Caco-2 (cell line): ENCODE measurements around the gene SNAP29. TPM values are rescaled to one million over a fixed set of nuclear protein-coding genes. Genes with fewer than 3 reads are reported as not detected.

Experiments used
- BruUV-seq: library from RNA; stranded (reverse); fragments of 400-500 nt; replicated peaks from 2 replicates; lab custom pipeline; 2021; lab: Mats Ljungman, UMichigan
- CTCF ChIA-PET: fragments of 300-600 bp; sonication (Branson Sonifier 250); formaldehyde crosslinking; loops from one replicate; lab custom pipeline; 2022; ENCODE audit warnings: antibody characterized with exemption; lab: Charles Lee
- POLR2A ChIA-PET: fragments of 300-600 bp; sonication (Branson Sonifier 250); formaldehyde crosslinking; loops from one replicate; lab custom pipeline; 2022; ENCODE audit warnings: antibody characterized with exemption; lab: Charles Lee
- DNase-seq, 2 experiments: peaks; one replicate each; pipeline versions ENCODE4 v3.0.0 to v3.0.0-alpha.2; 2020 to 2022
- H3K27me3 ChIP-seq: replicated peaks from 2 replicates; pipeline ENCODE4 v1.6.0; 2011; ENCODE audit warnings: low read length; ENCODE audit not compliant: control insufficient read depth, insufficient read depth
- H3K36me3 ChIP-seq: 2 replicates; pipeline ENCODE4 v1.5.1; 2011; ENCODE audit warnings: low read length; ENCODE audit not compliant: control insufficient read depth, insufficient read depth
- H3K4me1 ChIP-seq: fragments of 250-450 bp; sonication (Bioruptor Pico); 2 replicates; pipeline ENCODE4 v1.5.1; 2020; ENCODE audit warnings: mild to moderate bottlenecking
- H3K4me3 ChIP-seq: 2 replicates; pipeline ENCODE4 v1.5.1; 2011; ENCODE audit warnings: low read depth, mild to moderate bottlenecking, control low read depth, low read length
- H3K9me3 ChIP-seq: fragments of 250-450 bp; sonication (Bioruptor Pico); 2 replicates; pipeline ENCODE4 v1.5.1; 2020; ENCODE audit warnings: mild to moderate bottlenecking, moderate library complexity
- H3K27ac Mint-ChIP-seq: one replicate; pipeline ENCODE4 v1.8.0; 2022; ENCODE audit warnings: mixed read lengths; ENCODE audit not compliant: unreplicated experiment
- H3K27me3 Mint-ChIP-seq: one replicate; pipeline ENCODE4 v1.8.0; 2022; ENCODE audit warnings: mixed read lengths; ENCODE audit not compliant: insufficient read depth, unreplicated experiment
- H3K36me3 Mint-ChIP-seq: one replicate; pipeline ENCODE4 v1.8.0; 2022; ENCODE audit warnings: mild to moderate bottlenecking, mixed read lengths; ENCODE audit not compliant: insufficient read depth, unreplicated experiment
- H3K4me1 Mint-ChIP-seq: one replicate; pipeline ENCODE4 v1.8.0; 2022; ENCODE audit warnings: low read depth, mixed read lengths; ENCODE audit not compliant: unreplicated experiment
- H3K4me3 Mint-ChIP-seq: one replicate; pipeline ENCODE4 v1.8.0; 2022; ENCODE audit warnings: mild to moderate bottlenecking, moderate library complexity, mixed read lengths; ENCODE audit not compliant: unreplicated experiment
- H3K9me3 Mint-ChIP-seq: one replicate; pipeline ENCODE4 v1.8.0; 2022; ENCODE audit warnings: mixed read lengths; ENCODE audit not compliant: unreplicated experiment
- intact Hi-C: fragments of 100-400 bp; cut with micrococcal nuclease; formaldehyde crosslinking; loops from one replicate; pipeline ENCODE4 v1.10.0; 2022; ENCODE audit not compliant: unreplicated experiment
- total RNA-seq: library from RNA; stranded (reverse); gene quantifications from 2 replicates; pipeline ENCODE4 v1.2.3, GENCODE V29; 2022
- TF ChIP-seq, protein P1 (sequence below), 2 experiments: fragments of 200-600 bp in 1 of 2; IDR thresholded peaks; 1 replicate in 1 of 2; 2 replicates in 1 of 2; pipeline versions ENCODE4 v1.5.1 to v1.8.0; 2011 to 2022; ENCODE audit warnings: antibody characterized with exemption in 1 of 2, control low read depth in 1 of 2, inconsistent platforms in 1 of 2, low read depth in 1 of 2, low read length in 1 of 2, mild to moderate bottlenecking in 1 of 2, moderate library complexity in 1 of 2; ENCODE audit not compliant: insufficient read depth in 1 of 2, severe bottlenecking in 1 of 2, unreplicated experiment in 1 of 2

The SNAP29 gene
- total RNA-seq, 1 experiment from 2014 or later, result 26.2 TPM

DNA sequence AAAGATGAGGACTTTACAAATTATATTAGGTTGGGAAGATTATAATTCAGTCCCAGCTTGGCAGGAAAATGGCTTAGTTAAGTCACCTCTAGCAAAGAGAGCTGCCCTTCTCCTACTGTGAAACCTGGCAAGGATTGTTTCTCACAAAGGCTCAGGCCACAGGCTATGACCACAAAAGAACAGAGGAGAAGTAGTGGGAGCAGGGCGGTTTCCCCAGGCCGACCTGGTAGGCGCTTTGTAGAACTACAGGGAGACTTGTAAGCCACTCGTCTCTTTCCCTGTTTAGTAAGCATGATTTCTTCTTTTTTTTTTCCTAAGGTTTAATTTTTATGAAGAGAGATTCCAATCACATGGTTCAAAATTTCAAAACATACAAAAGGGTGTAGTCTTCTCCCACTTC is 4.6 kb downstream of the SNAP29 start:
- no TSS peak for BruUV-seq
- CTCF ChIA-PET, result no interaction called here
- Histone ChIP-seq H3K36me3 (no peaks in the 10 kb centered on the region; the same call in 1 of the 2 replicates), H3K4me3 (no peak overlapping the region), H3K9me3 (no peaks in the 10 kb centered on the region), H3K27me3 (no peaks in the 10 kb centered on the region), H3K4me1 (peaks cover 29% of the 10 kb centered on the region)
- Mint-ChIP-seq H3K36me3 (peaks cover 14% of the 10 kb centered on the region), H3K27ac (no peak overlapping the region), H3K4me1 (peaks cover 23% of the 10 kb centered on the region), H3K4me3 (no peak overlapping the region), H3K9me3 (no peaks in the 10 kb centered on the region), H3K27me3 (no peaks in the 10 kb centered on the region)
- DNase-seq, result no peak
- POLR2A ChIA-PET, result no interaction called here
- TF ChIP-seq, protein P1, sequence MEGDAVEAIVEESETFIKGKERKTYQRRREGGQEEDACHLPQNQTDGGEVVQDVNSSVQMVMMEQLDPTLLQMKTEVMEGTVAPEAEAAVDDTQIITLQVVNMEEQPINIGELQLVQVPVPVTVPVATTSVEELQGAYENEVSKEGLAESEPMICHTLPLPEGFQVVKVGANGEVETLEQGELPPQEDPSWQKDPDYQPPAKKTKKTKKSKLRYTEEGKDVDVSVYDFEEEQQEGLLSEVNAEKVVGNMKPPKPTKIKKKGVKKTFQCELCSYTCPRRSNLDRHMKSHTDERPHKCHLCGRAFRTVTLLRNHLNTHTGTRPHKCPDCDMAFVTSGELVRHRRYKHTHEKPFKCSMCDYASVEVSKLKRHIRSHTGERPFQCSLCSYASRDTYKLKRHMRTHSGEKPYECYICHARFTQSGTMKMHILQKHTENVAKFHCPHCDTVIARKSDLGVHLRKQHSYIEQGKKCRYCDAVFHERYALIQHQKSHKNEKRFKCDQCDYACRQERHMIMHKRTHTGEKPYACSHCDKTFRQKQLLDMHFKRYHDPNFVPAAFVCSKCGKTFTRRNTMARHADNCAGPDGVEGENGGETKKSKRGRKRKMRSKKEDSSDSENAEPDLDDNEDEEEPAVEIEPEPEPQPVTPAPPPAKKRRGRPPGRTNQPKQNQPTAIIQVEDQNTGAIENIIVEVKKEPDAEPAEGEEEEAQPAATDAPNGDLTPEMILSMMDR (IDR thresholded peaks at IDR 0.05; ENCODE audit: insufficient read depth in 1 of 2, low read depth in 1 of 2, low read length in 1 of 2, severe bottlenecking in 1 of 2, unreplicated experiment in 1 of 2), result no peak
- intact Hi-C loops, result no loop called here

DNA sequence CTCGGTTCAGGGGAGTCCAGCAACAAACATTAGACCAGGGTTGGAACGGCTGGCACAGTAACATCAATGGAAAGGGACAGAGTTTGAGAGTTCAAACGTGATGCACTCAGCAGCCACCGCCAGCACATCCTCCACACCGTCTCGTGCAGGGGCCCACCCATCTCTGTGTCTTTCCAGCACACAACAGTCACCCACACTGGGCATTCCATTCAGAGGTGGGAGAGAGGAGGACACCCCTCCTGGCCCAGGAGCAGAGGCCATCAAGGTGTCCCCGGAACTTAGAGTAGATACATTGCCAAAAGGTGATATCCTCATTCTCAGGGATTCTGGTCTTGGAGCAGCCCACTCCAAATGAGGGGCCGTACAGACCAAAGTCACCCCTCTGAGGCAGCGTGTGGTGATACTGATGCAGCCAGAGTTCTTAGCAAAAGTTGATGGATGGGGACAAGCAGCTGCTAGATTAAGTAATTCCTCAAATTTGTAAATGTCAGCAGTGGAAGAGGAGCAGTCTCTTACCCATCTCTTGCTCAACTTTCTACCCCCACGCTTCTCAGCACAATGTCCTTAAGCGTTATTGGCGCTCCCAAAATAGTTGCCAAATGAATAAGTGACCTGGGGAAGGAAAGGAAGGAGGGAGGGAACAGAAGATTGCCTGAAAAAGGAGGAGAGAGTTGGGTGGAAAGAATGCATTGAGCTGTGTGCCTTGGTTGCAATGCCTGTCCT is 5.5 kb downstream of the SNAP29 start:
- peaks cover 23% of the 10 kb centered on the region for H3K4me1 Mint-ChIP-seq
- H3K27ac Mint-ChIP-seq, result no peak overlapping the region
- H3K36me3 Mint-ChIP-seq, result peaks cover 14% of the 10 kb centered on the region
- no peaks in the 10 kb centered on the region for H3K27me3 Mint-ChIP-seq
- Histone ChIP-seq H3K27me3 (no peaks in the 10 kb centered on the region), H3K4me1 (peaks cover 29% of the 10 kb centered on the region), H3K4me3 (no peak overlapping the region), H3K9me3 (no peaks in the 10 kb centered on the region), H3K36me3 (no peaks in the 10 kb centered on the region; the same call in 1 of the 2 replicates)
- ChIA-PET POLR2A (no interaction called here), CTCF (interaction anchor here (3.9 kb wide), 1 partner anchor 21 kb away, joined by 22 read pairs; no protein-coding TSS in a partner anchor)
- H3K9me3 Mint-ChIP-seq, result no peaks in the 10 kb centered on the region
- DNase-seq, result no peak
- no peak overlapping the region for H3K4me3 Mint-ChIP-seq
- TF ChIP-seq, protein P1 (IDR thresholded peaks at IDR 0.05; ENCODE audit: insufficient read depth in 1 of 2, low read depth in 1 of 2, low read length in 1 of 2, severe bottlenecking in 1 of 2, unreplicated experiment in 1 of 2), result no peak
- no TSS peak for BruUV-seq
- intact Hi-C loops, result no loop called here

DNA sequence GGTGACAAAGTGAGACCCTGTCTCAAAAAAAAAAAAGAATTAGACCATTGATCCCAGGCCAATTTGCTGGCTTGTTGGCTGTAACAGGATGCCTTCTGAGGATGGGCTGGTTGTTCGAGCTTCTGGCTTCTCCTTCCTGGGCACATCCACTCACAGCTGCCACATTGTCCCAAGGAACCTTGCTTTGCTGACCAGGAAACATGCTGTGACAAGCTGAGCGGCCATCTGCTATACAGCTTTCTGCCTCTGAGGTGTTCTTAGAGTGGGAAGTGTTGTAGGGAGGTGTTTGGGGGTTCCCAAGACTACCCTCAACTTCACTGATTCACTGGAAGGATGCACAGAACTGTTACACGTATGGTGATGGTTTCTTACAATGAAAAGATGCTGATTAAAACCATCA is 6.5 kb downstream of the SNAP29 start:
- H3K27me3 Mint-ChIP-seq, result no peaks in the 10 kb centered on the region
- POLR2A ChIA-PET, result no interaction called here
- intact Hi-C loops, result no loop called here

More for the DNA sequence above, 6.5 kb downstream of the SNAP29 start:
- no TSS peak for BruUV-seq
- DNase-seq, result no peak
- no peak overlapping the region for H3K27ac Mint-ChIP-seq
- H3K4me3 Mint-ChIP-seq, result no peak overlapping the region
- CTCF ChIA-PET, result interaction anchor here (0.5 to 3.9 kb wide), 3 partner anchors 20 to 710 kb away, joined by 3 to 22 read pairs (median 4); no protein-coding TSS in a partner anchor
- TF ChIP-seq, protein P1 (IDR thresholded peaks at IDR 0.05; ENCODE audit: insufficient read depth in 1 of 2, low read depth in 1 of 2, low read length in 1 of 2, severe bottlenecking in 1 of 2, unreplicated experiment in 1 of 2), result no peak
- no peaks in the 10 kb centered on the region for H3K27me3 ChIP-seq
- H3K9me3 ChIP-seq, result no peaks in the 10 kb centered on the region
- H3K4me1 ChIP-seq, result peaks cover 29% of the 10 kb centered on the region
- no peak overlapping the region for H3K4me3 ChIP-seq
- no peaks in the 10 kb centered on the region; the same call in 1 of the 2 replicates for H3K36me3 ChIP-seq
- peaks cover 23% of the 10 kb centered on the region for H3K4me1 Mint-ChIP-seq
- H3K9me3 Mint-ChIP-seq, result no peaks in the 10 kb centered on the region
- H3K36me3 Mint-ChIP-seq, result peaks cover 9% of the 10 kb centered on the region
